ENCODE results near the gene SLIT1. TPM values are rescaled to one million over a fixed set of nuclear protein-coding genes. Genes with fewer than 3 reads are reported as not detected.
A peak's percentile ranks its signal among the peaks of the same experiment; 100 is the strongest.

Gene SLIT1
- total RNA-seq, 1 experiment from 2014 or later: not detected

DNA sequence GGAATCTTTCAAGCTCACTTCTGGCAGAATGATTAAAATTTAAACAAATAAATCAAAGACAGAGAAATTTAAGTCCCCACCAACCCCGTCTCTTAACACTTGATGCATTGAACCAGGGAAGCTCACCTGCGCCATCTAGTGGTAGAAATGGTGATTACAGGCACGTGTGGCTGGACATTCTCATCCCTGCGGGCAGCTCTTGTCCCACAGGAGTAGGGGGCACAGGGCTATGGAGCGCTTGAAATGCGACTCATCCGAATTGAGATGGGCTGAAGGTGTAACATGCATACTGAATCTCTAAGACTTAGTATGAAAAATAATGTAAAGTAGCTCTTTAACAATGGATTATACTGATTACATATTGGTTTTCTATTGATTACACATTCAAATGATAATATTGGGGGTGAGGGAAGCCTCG, 24.8 kb upstream of the SLIT1 start:
- Mint-ChIP-seq H3K4me1 (ENCODE audit: insufficient read depth, unreplicated experiment) (no peaks in the 10 kb centered on the region), H3K9me3 (ENCODE audit: unreplicated experiment) (no peaks in the 10 kb centered on the region), H3K27ac (ENCODE audit: low read depth, unreplicated experiment) (no peak overlapping the region), H3K36me3 (ENCODE audit: insufficient read depth, unreplicated experiment) (no peaks in the 10 kb centered on the region), H3K27me3 (ENCODE audit: insufficient read depth, unreplicated experiment) (peaks cover 30% of the 10 kb centered on the region), H3K4me3 (ENCODE audit: unreplicated experiment) (no peak overlapping the region)
- CTCF ChIA-PET: interaction anchor here (0.6 to 8.8 kb wide), 86 partner anchors 9 to 1587 kb away, joined by 3 to 179 read pairs (median 5); partner anchors contain the start of genes FRAT1 and SLIT1
- POLR2A ChIA-PET: interaction anchor here (0.6 to 1.5 kb wide), 3 partner anchors 138 to 173 kb away, joined by 3 to 5 read pairs (median 3); no protein-coding TSS in a partner anchor
- TF ChIP-seq, protein P1, sequence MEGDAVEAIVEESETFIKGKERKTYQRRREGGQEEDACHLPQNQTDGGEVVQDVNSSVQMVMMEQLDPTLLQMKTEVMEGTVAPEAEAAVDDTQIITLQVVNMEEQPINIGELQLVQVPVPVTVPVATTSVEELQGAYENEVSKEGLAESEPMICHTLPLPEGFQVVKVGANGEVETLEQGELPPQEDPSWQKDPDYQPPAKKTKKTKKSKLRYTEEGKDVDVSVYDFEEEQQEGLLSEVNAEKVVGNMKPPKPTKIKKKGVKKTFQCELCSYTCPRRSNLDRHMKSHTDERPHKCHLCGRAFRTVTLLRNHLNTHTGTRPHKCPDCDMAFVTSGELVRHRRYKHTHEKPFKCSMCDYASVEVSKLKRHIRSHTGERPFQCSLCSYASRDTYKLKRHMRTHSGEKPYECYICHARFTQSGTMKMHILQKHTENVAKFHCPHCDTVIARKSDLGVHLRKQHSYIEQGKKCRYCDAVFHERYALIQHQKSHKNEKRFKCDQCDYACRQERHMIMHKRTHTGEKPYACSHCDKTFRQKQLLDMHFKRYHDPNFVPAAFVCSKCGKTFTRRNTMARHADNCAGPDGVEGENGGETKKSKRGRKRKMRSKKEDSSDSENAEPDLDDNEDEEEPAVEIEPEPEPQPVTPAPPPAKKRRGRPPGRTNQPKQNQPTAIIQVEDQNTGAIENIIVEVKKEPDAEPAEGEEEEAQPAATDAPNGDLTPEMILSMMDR (IDR thresholded peaks at IDR 0.05; ENCODE audit: unreplicated experiment): peak; percentile 92
- intact Hi-C loops (cut with micrococcal nuclease): loop anchor here (1.0 to 10.0 kb wide), 4 partner anchors 137 to 816 kb away; no protein-coding TSS in a partner anchor
- no TSS peak for BruUV-seq (replicated peaks)
- peak; percentile 79 for DNase-seq (ENCODE audit: unreplicated experiment)

- POLR2A ChIA-PET: no interaction called here
- Mint-ChIP-seq H3K27ac (ENCODE audit: low read depth, unreplicated experiment) (no peak overlapping the region), H3K36me3 (ENCODE audit: insufficient read depth, unreplicated experiment) (no peaks in the 10 kb centered on the region), H3K27me3 (ENCODE audit: insufficient read depth, unreplicated experiment) (peaks cover 30% of the 10 kb centered on the region), H3K4me1 (ENCODE audit: insufficient read depth, unreplicated experiment) (no peaks in the 10 kb centered on the region), H3K9me3 (ENCODE audit: unreplicated experiment) (no peaks in the 10 kb centered on the region), H3K4me3 (ENCODE audit: unreplicated experiment) (no peak overlapping the region)
- CTCF ChIA-PET: interaction anchor here (0.5 to 8.8 kb wide), 12 partner anchors 9 to 568 kb away, joined by 3 to 179 read pairs (median 26); no protein-coding TSS in a partner anchor
- no TSS peak for BruUV-seq (replicated peaks)
- TF ChIP-seq, protein P1 (IDR thresholded peaks at IDR 0.05; ENCODE audit: unreplicated experiment): no peak
- intact Hi-C loops (cut with micrococcal nuclease): no loop called here
- DNase-seq (ENCODE audit: unreplicated experiment): no peak
Observed at GRCh38 chr10:97207756-97208346, 22.1 kb upstream of the SLIT1 start.

GRCh38 chr10:97207131-97207530, 21.4 kb upstream of the SLIT1 start:
- H3K4me3 Mint-ChIP-seq (ENCODE audit: unreplicated experiment): no peak overlapping the region

More at GRCh38 chr10:97207131-97207530, 21.4 kb upstream of the SLIT1 start:
- CTCF ChIA-PET: interaction anchor here (0.7 to 8.8 kb wide), 4 partner anchors 8 to 135 kb away, joined by 3 to 179 read pairs (median 84); no protein-coding TSS in a partner anchor
- no peak for DNase-seq (ENCODE audit: unreplicated experiment)
- Mint-ChIP-seq H3K9me3 (ENCODE audit: unreplicated experiment) (no peaks in the 10 kb centered on the region), H3K4me1 (ENCODE audit: insufficient read depth, unreplicated experiment) (no peaks in the 10 kb centered on the region), H3K27me3 (ENCODE audit: insufficient read depth, unreplicated experiment) (peaks cover 30% of the 10 kb centered on the region), H3K27ac (ENCODE audit: low read depth, unreplicated experiment) (no peak overlapping the region), H3K36me3 (ENCODE audit: insufficient read depth, unreplicated experiment) (no peaks in the 10 kb centered on the region)
- POLR2A ChIA-PET: interaction anchor here (1.7 kb wide), 1 partner anchor 135 kb away, joined by 4 read pairs; no protein-coding TSS in a partner anchor
- no TSS peak for BruUV-seq (replicated peaks)
- intact Hi-C loops (cut with micrococcal nuclease): no loop called here
- TF ChIP-seq, protein P1 (IDR thresholded peaks at IDR 0.05; ENCODE audit: unreplicated experiment): no peak

All from MCF 10A (cell line).